K562 (cell line): Measurements from ENCODE around the gene SRGN. TPM values are rescaled to one million over a fixed set of nuclear protein-coding genes. Genes with fewer than 3 reads are reported as not detected.

ENCODE experiments used
- ATAC-seq: fragments of 200-7000 bp; cut with Tn5 transposase; 3 replicates; pipeline ENCODE4 v1.9.1; 2020; ENCODE audit warnings: moderate library complexity
- BruUV-seq: library from RNA; stranded (reverse); fragments of 400-500 nt; replicated peaks from 2 replicates; lab custom pipeline; 2021; lab: Mats Ljungman, UMichigan
- CTCF ChIA-PET: fragments of 300-600 bp; formaldehyde crosslinking; extraction: SDS; loops from one replicate; lab custom pipeline; 2021; ENCODE audit warnings: low intra/inter-chr PET ratio; lab: Yijun Ruan, JAX
- POLR2A ChIA-PET: fragments of 300-600, 350-650 bp; sonication (Branson Sonifier 250); formaldehyde crosslinking; extraction: SDS; loops from one replicate; lab custom pipeline; 2021; ENCODE audit warnings: antibody characterized with exemption, inconsistent platforms; lab: Yijun Ruan, JAX
- DNase-seq, 4 experiments: peaks; one replicate each; pipeline versions ENCODE4 v3.0.0 to v3.0.0-alpha.2; 2011 to 2018; ENCODE audit warnings: low spot score in 3 of 4, mixed read lengths in 3 of 4; ENCODE audit errors: extremely low read depth in 1 of 4
- FAIRE-seq: peaks from 2 replicates; lab custom pipeline; 2011; peaks lifted over from hg19 to GRCh38; lab: Jason Lieb, UNC
- H2AFZ ChIP-seq: 2 replicates; pipeline ENCODE4 v1.6.0; 2011; ENCODE audit warnings: low read depth, low read length, control low read depth, inconsistent platforms
- H3K27ac ChIP-seq: fragments of 200-600 bp; 3 replicates; pipeline ENCODE4 v1.8.0; 2011; ENCODE audit warnings: low read depth, mild to moderate bottlenecking, control low read depth, inconsistent platforms, low read length, moderate library complexity, mixed read lengths; ENCODE audit errors: extremely low read depth
- H3K27me3 ChIP-seq, 2 experiments: fragments of 300-600 bp in 1 of 2; 2 replicates in 1 of 2; 3 replicates in 1 of 2; pipeline versions ENCODE4 v1.6.0 to v1.8.0; 2011; ENCODE audit warnings: inconsistent platforms in 2 of 2, low read length in 2 of 2, mild to moderate bottlenecking in 1 of 2, mixed read lengths in 1 of 2, moderate library complexity in 1 of 2; ENCODE audit not compliant: control insufficient read depth in 2 of 2, insufficient read depth in 2 of 2
- H3K36me3 ChIP-seq: fragments of 300-600 bp; 3 replicates; pipeline ENCODE4 v1.8.0; 2011; ENCODE audit warnings: mild to moderate bottlenecking, low read length, inconsistent platforms; ENCODE audit not compliant: control insufficient read depth, insufficient read depth
- H3K4me1 ChIP-seq, 2 experiments: fragments of 200-600 bp in 1 of 2; replicated peaks in 1 of 2; 2 replicates in 1 of 2; 3 replicates in 1 of 2; pipeline versions ENCODE4 v1.5.1 to v1.8.0; 2011; ENCODE audit warnings: inconsistent platforms in 2 of 2, low read length in 2 of 2, mild to moderate bottlenecking in 1 of 2, mixed read lengths in 1 of 2, moderate library complexity in 1 of 2; ENCODE audit not compliant: control insufficient read depth in 2 of 2, insufficient read depth in 2 of 2
- H3K4me2 ChIP-seq: 2 replicates; pipeline ENCODE4 v1.6.1; 2011; ENCODE audit warnings: low read length, control low read depth, inconsistent platforms, mixed read lengths; ENCODE audit not compliant: insufficient read depth
- H3K4me3 ChIP-seq: fragments of 200-600 bp; sonication (generic), shearing (Covaris generic); 2 replicates; pipeline ENCODE4 v1.5.1; 2016; ENCODE audit warnings: control low read depth, inconsistent platforms
- H3K79me2 ChIP-seq: fragments of 200-600 bp; 3 replicates; pipeline ENCODE4 v1.8.0; 2011; ENCODE audit warnings: low read length, inconsistent platforms; ENCODE audit not compliant: control insufficient read depth, insufficient read depth
- H3K9ac ChIP-seq, 2 experiments: 2 replicates each; pipeline versions ENCODE4 v1.6.0 to v1.6.1; 2011; ENCODE audit warnings: low read depth in 2 of 2, low read length in 2 of 2, control low read depth in 1 of 2, inconsistent platforms in 1 of 2, mild to moderate bottlenecking in 1 of 2, mixed read lengths in 1 of 2; ENCODE audit not compliant: insufficient read depth in 1 of 2
- H3K9me1 ChIP-seq: one replicate; pipeline ENCODE4 v1.6.0; 2011; ENCODE audit warnings: inconsistent platforms, mild to moderate bottlenecking, low read length, moderate library complexity; ENCODE audit not compliant: control insufficient read depth, insufficient read depth
- H3K9me3 ChIP-seq: replicated peaks from 2 replicates; pipeline ENCODE4 v1.5.1; 2011; ENCODE audit warnings: low read depth, low read length, inconsistent platforms; ENCODE audit not compliant: control insufficient read depth, insufficient read depth
- H4K20me1 ChIP-seq: replicated peaks from 2 replicates; pipeline ENCODE4 v1.6.1; 2011; ENCODE audit warnings: low read length, inconsistent platforms, mixed read lengths; ENCODE audit not compliant: control insufficient read depth, insufficient read depth
- CAMTA2 ChIP-seq: fragments of 250-450 bp; sonication (Bioruptor Pico); conservative IDR thresholded peaks from 2 replicates; pipeline ENCODE4 v1.5.1; 2022
- E2F8 ChIP-seq: fragments of 450-650 bp; IDR thresholded peaks from 2 replicates; pipeline ENCODE4 v1.7.1; 2018; ENCODE audit warnings: mild to moderate bottlenecking, low read depth; ENCODE audit not compliant: partially characterized antibody
- FOS ChIP-seq: IDR thresholded peaks from 3 replicates; pipeline ENCODE4 v1.6.1; 2011; ENCODE audit not compliant: insufficient read length; ENCODE audit errors: extremely low read depth
- MTA3 ChIP-seq: fragments of 450-650 bp; formaldehyde crosslinking; IDR thresholded peaks from 2 replicates; pipeline ENCODE4 v1.6.1; 2017; ENCODE audit warnings: mild to moderate bottlenecking, borderline replicate concordance
- MYBL2 ChIP-seq, 2 experiments: fragments of 450-650 bp in 1 of 2; sonication (generic) in 1 of 2; formaldehyde crosslinking in 1 of 2; IDR thresholded peaks; 2 replicates each; pipeline versions ENCODE4 v1.6.1 to v1.8.1; 2017 to 2022; ENCODE audit warnings: borderline replicate concordance in 1 of 2, inconsistent platforms in 1 of 2, low read depth in 1 of 2, mild to moderate bottlenecking in 1 of 2, missing genetic modification reagents in 1 of 2, moderate library complexity in 1 of 2
- PKNOX1 ChIP-seq: fragments of 450-650 bp; IDR thresholded peaks from 2 replicates; pipeline ENCODE4 v1.6.1; 2016
- PML ChIP-seq: IDR thresholded peaks from 2 replicates; pipeline ENCODE4 v1.6.1; 2012; ENCODE audit warnings: low read length, inconsistent platforms
- PPARD ChIP-seq: fragments of 250-450 bp; sonication (Bioruptor Pico); IDR thresholded peaks from 2 replicates; pipeline ENCODE4 v1.8.0; 2022; ENCODE audit warnings: inconsistent platforms, mild to moderate bottlenecking, moderate library complexity
- SLC30A9 ChIP-seq: fragments of 250-450 bp; sonication (Bioruptor Pico); IDR thresholded peaks from 2 replicates; pipeline ENCODE4 v1.8.0; 2022; ENCODE audit warnings: mild to moderate bottlenecking, moderate library complexity
- XRCC3 ChIP-seq: fragments of 450-650 bp; IDR thresholded peaks from 2 replicates; pipeline ENCODE4 v1.6.1; 2017; ENCODE audit warnings: mild to moderate bottlenecking, moderate library complexity
- ZNF316 ChIP-seq: fragments of 450-650 bp; IDR thresholded peaks from 2 replicates; pipeline ENCODE4 v1.6.1; 2016
- WGBS: fragments of 100-300 bp; shearing (Covaris generic); methylation state at CpG from one replicate; pipeline ENCODE4 v1.1.6; 2016; ENCODE audit warnings: low coverage, mixed read lengths; ENCODE audit not compliant: insufficient coverage; ENCODE audit errors: missing lambda C conversion rate; 5-methylcytosine and 5-hydroxymethylcytosine counted together
- in situ Hi-C: fragments of 300-500 bp; cut with MboI; formaldehyde crosslinking; loops from 4 replicates; pipeline ENCODE4 v1.15.0; 2018; ENCODE audit warnings: inconsistent platforms, mixed read lengths
- intact Hi-C: fragments of 100-400 bp; cut with micrococcal nuclease; formaldehyde crosslinking; loops from 2 replicates; pipeline ENCODE4 v1.14.2; 2022
- polyA plus RNA-seq, 8 experiments: library from polyadenylated mRNA; depleted of rRNA in 4 of 8; stranded (reverse) in 5 of 8; unstranded in 3 of 8; fragments of >200 nt; fragmentation: Nextera tagmentation in 2 of 8; fragmentation: Illumina TruSeq in 1 of 8; extraction: Ambion mirVana in 2 of 8; extraction: Trizol in 1 of 8; gene quantifications; 2 replicates each; pipeline versions ENCODE4 v1.2.1 to v1.2.3, GENCODE V29; 2011 to 2014; ENCODE audit warnings: inconsistent platforms in 1 of 8, missing spikeins in 1 of 8
- total RNA-seq, 7 experiments: library from RNA; depleted of rRNA in 6 of 7; stranded (reverse); fragments of >200 nt in 6 of 7; fragmentation: Illumina TruSeq in 2 of 7; extraction: Trizol in 2 of 7; gene quantifications; 2 replicates each; pipeline versions ENCODE4 v1.2.1 to v1.2.3, GENCODE V29; 2011 to 2021; ENCODE audit warnings: low replicate concordance in 1 of 7
- TF ChIP-seq, protein P1 (sequence below): sonication (generic); formaldehyde crosslinking; IDR thresholded peaks from 2 replicates; pipeline ENCODE4 v1.8.0; 2022; ENCODE audit warnings: missing genetic modification reagents, mild to moderate bottlenecking, borderline replicate concordance

SRGN gene
- total and polyA plus RNA-seq, 9 of the 15 experiments (the other 6 are each of a cell fraction or from before 2014, with no cell fraction given) = 136 to 304 (median 180) TPM

- FAIRE-seq (no peak), ATAC-seq (no peak), DNase-seq (no peak)
- no peaks in the 10 kb centered on the region for H4K20me1 ChIP-seq
- ChIA-PET POLR2A (interaction anchor here (1.0 kb wide), 2 partner anchors 9 to 12 kb away, joined by 4 to 6 read pairs; no protein-coding TSS in a partner anchor), CTCF (no interaction called here)
- H3K9ac ChIP-seq = no peak overlapping the region
- no peaks in the 10 kb centered on the region for H3K9me1 ChIP-seq
- H3K4me3 ChIP-seq = no peak overlapping the region
- no peak for TF ChIP-seq MTA3
- TF ChIP-seq FOS = no peak
- TF ChIP-seq ZNF316 = peak; percentile 52
- no peak overlapping the region for H3K4me2 ChIP-seq
- H3K79me2 ChIP-seq = no peaks in the 10 kb centered on the region
- no peaks in the 10 kb centered on the region for H3K27me3 ChIP-seq
- no peak overlapping the region for H2AFZ ChIP-seq
- H3K27ac ChIP-seq = no peak overlapping the region
- in situ Hi-C loops = no loop called here
- no TSS peak for BruUV-seq
- peaks cover 12 to 18% of the 10 kb centered on the region in 2 experiments for H3K4me1 ChIP-seq
- H3K9me3 ChIP-seq = no peaks in the 10 kb centered on the region
- no peaks in the 10 kb centered on the region for H3K36me3 ChIP-seq
- intact Hi-C loops = no loop called here
- WGBS = 43% methylated on average over 6 of the region's 6 CpGs
Observed at GRCh38 chr10:69052736-69053135, 35.2 kb upstream of the SRGN start.

DNA sequence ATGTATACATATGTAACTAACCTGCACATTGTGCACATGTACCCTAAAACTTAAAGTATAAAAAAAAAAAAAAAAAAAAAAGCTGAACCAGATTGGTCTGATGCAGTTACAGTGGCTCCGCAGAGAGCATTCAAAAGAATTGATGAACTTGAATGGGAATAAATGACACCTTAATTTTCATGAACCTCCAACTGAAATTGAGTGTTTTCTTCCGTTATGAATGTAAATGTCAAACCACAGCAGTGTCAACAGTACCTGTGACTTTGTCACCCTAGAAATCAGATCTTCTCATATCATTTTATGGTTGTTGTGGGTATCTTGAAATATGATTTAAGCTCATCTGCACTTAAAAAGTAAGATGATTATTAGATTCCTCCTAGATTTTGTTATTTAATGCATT lies 32.7 kb upstream of the SRGN start:
- Histone ChIP-seq H3K27ac (no peak overlapping the region), H3K4me1 (peaks cover 12 to 13% of the 10 kb centered on the region in 2 experiments), H3K36me3 (no peaks in the 10 kb centered on the region), H3K9ac (no peak overlapping the region), H3K27me3 (no peaks in the 10 kb centered on the region), H4K20me1 (no peaks in the 10 kb centered on the region), H3K9me1 (no peaks in the 10 kb centered on the region), H3K4me3 (no peak overlapping the region), H3K9me3 (no peaks in the 10 kb centered on the region), H3K79me2 (no peaks in the 10 kb centered on the region), H3K4me2 (no peak overlapping the region), H2AFZ (no peak overlapping the region)
- no peak for FAIRE-seq
- intact Hi-C loops = no loop called here
- POLR2A ChIA-PET = no interaction called here
- CTCF ChIA-PET = no interaction called here
- WGBS = 73% methylated on average over 2 of the region's 2 CpGs
- no peak for DNase-seq
- in situ Hi-C loops = no loop called here
- no TSS peak for BruUV-seq
- no peak for ATAC-seq
- TF ChIP-seq, protein P1, sequence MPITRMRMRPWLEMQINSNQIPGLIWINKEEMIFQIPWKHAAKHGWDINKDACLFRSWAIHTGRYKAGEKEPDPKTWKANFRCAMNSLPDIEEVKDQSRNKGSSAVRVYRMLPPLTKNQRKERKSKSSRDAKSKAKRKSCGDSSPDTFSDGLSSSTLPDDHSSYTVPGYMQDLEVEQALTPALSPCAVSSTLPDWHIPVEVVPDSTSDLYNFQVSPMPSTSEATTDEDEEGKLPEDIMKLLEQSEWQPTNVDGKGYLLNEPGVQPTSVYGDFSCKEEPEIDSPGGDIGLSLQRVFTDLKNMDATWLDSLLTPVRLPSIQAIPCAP (CRISPR knock-in tag) = no peak
- TF ChIP-seq E2F8 (no peak), PKNOX1 (no peak), XRCC3 (no peak), PML (no peak), CAMTA2 (CRISPR knock-in tag) (no peak), MYBL2 (IDR thresholded peaks at IDR 0.05; ENCODE audit: low read depth) (no peak), MYBL2 (CRISPR knock-in tag; IDR thresholded peaks at IDR 0.05; ENCODE audit: borderline replicate concordance) (no peak), PPARD (CRISPR knock-in tag) (no peak), SLC30A9 (CRISPR knock-in tag) (no peak)
